HG02623 (cell line): ENCODE data around the gene CENPK.
A peak's percentile ranks its signal among the peaks of the same experiment; 100 is the strongest.
"Not testable (repeated sequence)": the region's sequence is repeated elsewhere in the genome, so short reads cannot be mapped to it uniquely, and the experiment has no call there.

Source experiments
- ATAC-seq: cut with Tn5 transposase; IDR thresholded peaks from one replicate; pipeline ENCODE4 v1.9.1; 2021; ENCODE audit warnings: moderate library complexity; ENCODE audit not compliant: unreplicated experiment

CENPK gene, protein sequence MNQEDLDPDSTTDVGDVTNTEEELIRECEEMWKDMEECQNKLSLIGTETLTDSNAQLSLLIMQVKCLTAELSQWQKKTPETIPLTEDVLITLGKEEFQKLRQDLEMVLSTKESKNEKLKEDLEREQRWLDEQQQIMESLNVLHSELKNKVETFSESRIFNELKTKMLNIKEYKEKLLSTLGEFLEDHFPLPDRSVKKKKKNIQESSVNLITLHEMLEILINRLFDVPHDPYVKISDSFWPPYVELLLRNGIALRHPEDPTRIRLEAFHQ

DNA sequence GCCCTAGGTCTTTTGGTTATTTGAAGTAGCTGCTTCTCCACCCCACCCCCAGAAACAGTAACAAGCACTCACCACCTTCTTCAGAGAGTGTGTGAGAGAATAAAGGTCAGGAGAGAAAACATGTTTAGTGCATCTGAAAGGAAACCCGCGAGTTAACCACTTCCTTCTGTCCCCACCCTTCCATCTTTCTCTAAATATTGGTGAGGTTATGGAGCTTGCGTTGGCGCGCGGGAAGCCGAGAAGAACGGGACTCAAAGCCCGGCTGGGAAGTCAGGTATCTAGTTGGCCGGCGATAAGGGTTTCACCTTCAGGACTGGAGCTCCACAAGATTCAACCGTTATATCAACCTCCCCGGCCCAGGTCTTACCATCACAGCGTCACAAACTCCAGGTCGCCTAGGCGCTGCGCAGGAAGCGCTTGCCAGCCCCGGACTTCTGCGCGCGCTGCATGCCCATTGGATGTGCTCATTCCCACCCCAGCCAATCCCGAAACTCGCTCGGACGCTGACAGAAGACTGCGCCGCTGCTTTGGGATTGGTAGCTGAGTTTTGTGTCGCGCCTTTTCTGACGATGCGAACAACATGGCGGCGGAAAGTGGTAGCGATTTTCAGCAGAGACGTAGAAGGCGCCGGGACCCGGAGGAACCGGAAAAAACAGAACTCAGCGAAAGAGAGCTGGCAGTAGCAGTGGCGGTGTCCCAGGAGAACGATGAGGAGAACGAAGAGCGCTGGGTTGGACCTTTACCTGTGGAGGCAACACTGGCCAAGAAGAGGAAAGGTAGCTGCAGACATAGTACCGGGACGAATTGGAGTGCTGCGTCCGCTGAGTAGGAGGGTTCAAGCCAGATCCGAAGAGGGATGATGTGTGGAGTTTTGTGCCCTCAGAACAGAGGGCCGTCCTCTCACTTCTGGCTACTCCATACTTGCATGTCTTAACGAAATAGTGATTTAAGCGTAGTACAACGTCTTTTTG is at the start of gene CENPK, which contains the start of gene PPWD1:
CENPK (minus strand) TSS at position 438 of the 971 bp plus-strand sequence. CDS start 8,261 bp downstream, outside the sequence.
PPWD1 (plus strand) TSS at position 566 of the 971 bp plus-strand sequence; CDS start at position 581, 15 bp downstream.
- ATAC-seq: peak; percentile 99

DNA sequence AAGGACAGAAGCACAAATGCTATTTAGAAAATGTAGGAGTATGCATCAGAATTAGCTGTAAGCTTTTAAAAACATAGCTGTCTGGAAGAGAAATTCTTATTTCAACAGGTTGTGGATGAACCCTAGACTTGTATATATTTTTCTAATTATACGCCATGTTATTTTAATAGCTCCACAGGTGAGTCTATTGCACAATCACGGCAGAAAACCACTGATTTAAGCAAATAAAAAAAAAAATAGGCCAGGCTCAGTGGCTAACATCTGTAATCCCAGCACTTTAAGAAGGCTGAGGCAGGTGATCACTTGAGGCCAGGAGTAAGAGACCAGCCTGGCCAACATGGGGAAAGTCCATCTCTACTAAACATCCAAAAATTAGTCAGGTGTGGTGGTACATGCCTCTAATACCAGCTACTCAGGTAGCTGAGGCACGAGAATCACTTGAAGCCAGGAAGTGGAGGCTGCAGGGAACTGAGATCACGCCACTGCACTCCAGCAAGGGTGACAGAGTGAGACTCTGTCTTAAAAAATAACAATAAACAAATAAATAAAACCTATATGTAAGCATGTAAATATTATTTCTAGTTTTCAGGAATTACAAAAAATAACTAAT is 49.4 kb upstream of the CENPK start:
- ATAC-seq: no peak

DNA sequence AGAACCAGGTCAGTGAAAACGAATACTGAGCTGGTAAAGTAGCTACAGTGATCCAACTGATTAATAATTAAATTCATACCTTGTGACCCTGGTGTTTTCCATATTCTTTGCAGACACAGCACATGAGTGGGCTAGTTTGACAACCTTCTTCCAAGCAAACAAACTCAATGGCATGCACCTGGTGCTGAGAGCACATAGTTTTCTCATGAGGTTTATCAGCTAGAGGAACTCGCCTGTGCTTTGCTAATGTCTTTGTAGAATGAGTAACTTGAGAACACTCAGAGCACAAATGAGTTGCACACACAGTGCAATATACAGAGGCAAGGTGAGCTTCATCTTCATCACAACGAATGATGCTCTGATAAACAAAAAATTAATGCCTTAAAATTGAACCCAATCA is 48.6 kb upstream of the CENPK start:
- no peak for ATAC-seq

DNA sequence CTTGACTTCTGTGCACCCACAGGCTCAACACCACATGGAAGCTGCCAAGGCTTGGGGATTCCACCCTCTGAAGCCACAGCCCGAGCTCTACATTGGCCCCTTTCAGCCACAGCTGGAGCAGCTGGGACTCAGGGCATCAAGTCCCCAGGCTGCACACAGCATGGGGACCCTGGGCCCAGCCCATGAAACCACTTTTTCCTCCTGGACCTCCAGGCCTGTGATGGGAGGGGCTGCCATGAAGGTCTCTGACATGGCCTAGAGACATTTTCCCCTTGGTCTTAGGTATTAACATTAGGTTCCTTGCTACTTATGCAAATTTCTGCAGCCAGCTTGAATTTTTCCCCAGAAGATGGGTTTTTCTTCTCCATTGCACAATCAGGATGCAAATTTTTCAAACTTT is 38.8 kb upstream of the CENPK start:
- ATAC-seq: not testable (repeated sequence)

DNA sequence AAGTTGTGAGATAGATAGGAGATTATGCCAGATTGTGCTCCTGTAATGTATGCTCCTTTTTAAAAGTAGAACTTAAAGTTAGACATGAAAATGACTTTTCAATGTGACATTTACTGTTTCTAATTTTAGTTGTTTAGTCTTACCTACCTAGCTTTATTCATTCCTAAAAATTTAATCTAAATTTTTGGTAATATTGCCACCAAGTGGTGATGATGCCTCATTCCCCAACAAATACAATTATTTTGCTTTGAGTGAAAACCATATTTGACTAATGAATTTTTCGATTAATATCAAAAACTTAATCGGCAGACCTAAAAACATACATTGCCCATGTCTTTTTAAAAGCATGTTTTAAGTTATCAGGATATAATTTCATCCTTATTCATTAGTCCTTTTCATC is 25.7 kb upstream of the CENPK start:
- ATAC-seq: no peak

DNA sequence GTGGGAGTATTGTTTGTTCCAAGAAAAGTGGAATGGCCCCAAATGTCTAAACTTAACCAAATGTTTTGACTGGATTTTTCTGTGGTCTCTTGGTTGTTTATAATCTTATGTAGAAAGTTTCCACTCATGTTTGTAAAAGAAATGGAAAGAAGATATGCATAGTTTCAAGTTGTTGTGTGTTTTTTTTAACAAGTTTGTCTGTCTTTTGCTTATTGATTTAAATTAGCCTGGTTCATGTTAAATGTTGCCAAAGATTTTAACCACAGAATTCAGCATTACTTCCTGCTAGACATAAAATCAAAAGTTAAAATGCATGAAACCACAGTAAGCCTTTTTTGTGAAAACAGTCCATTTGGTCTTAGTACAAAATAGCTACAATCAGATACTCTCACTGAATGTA is 14.2 kb upstream of the CENPK start:
- ATAC-seq: no peak

DNA sequence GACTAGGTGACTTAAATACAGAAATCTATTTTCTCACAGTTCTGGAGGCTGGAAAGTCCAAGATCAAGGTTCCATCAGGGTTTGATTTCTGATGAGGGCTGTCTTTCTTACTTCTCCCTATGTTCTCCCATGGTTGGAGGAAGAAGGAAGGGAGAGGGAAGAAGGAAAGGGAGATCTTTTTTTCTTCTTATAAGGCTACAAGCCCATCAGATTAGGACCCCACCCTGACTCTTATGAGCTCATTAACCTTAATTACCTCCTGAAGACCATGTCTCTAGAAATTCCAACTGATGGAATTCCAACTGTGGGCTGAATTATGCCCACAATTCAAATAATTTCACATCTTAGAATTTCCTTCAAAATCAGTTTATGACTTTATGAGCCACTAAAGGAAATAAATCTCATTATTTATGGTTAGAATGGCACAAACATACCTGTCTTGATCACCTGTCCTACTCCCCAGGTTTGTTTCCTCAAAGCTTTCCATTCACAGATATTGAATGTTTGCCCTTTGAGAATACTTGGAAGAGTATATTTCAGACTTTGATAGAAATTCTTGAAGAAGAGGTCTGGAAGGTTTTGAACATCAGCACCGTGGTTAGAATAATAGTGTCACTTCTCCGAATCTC is 7.7 kb upstream of the CENPK start:
- ATAC-seq: no peak

DNA sequence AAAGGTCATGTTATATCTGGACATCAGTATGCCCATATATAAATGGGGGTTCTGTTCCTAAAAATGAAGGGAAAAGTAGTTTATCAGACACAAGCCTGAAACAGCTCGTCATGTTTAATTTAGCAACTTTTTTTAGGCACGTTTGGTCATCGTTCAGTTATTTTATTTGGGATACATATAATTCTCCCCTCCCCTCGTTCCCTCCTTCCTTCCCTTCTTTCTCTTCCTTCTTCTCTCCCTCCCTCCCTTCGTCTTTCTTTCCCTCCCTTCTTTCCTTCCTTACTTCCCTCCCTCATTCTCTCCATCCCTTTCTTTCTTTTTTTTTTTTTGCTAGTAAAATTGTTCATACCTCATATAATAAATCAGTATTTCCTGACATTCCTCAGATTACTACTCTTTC is 3.5 kb upstream of the CENPK start:
- ATAC-seq: no peak

DNA sequence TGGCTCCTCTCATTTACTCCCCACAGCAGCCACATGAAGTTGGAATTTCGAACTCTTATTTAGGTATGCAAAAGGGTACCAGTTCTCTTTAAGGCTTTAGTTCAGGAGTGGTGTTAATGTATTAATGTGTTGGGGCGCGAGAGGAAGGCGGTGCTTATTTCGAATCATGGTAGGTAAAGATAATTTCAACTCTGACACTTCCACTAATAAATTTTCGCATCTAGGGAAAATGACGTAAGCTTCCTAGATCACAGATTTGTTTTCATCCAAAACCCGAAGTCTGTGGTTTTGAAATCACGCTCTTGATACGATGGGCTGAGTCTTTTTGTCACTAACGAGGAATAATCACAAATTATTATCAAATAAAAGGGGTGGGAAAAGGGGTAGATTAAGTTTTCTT is 809 bp upstream of the CENPK start:
- ATAC-seq: no peak

DNA sequence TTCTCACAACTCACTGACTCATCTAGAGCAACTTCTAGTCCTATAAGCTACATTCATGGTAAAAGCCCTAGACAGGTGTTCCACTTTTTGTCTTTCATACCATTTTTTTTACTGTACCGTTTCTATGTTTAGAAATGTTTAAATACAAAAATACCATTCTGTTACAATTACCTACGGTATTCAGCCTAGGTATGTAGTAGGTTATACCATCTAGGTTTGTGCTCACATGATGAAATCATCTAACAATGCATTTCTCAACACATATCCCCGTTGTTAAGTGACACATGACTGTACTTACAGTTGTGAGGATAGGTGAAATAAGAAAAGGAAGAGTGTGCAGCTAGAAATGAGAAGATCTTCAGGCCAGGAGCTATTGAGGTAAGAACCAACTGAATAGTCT is 6.2 kb downstream of the CENPK start:
- ATAC-seq: no peak

DNA sequence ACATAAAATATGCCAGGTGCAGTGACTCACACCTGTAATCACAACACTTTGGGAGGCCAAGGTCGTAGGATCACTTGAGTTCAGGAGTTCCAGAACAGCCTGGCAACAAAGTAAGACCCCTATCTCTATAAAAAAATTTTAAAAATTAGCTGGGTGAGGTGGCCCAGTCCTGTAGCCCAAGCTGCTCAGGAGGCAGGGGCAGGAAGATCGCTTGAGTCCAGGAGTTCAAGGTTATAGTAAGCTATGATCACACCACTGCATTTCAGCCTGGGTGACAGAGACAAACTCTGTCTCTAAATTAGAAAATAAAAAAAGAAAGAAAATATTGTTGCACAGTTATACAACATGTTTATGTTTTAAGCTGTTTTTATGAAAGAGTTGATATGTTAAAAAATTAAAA is 6.8 kb downstream of the CENPK start:
- no peak for ATAC-seq

DNA sequence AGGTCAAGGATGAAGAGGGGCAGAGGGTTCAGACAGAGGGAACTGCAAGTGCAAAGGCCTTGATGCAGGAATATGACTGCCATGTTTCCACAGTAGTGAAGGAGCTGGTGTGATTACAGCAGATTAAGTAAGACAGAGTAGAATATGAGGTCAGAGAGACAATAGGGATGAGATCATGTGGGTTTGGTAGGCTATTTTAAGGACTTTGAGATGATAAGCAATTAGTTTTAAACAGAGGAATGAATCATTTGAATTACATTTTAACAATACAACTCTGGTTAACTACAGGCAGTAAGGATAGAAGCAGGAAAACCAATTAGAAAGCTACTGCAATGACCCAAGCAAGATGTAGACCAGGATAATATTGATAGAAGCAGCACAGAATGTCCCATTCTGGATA is 7.7 kb downstream of the CENPK start:
- no peak for ATAC-seq

DNA sequence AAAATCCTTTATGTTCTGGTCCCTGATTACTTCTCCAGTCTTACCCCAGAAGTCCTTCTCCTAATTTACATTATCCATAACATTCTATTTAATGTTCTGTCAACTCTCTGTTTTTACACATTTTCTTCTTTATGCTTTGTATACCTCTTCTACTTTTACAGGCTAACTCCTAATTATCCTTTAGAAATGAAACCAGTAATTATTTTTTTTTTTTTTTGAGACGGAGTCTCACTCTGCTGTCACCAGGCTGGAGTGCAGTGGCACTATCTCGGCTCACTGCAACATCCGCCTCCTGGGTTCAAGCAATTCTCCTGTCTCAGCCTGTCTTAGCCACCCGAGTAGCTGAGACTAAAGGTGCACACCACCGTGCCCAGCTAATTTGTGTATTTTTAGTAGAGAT is 9.0 kb downstream of the CENPK start:
- no peak for ATAC-seq

DNA sequence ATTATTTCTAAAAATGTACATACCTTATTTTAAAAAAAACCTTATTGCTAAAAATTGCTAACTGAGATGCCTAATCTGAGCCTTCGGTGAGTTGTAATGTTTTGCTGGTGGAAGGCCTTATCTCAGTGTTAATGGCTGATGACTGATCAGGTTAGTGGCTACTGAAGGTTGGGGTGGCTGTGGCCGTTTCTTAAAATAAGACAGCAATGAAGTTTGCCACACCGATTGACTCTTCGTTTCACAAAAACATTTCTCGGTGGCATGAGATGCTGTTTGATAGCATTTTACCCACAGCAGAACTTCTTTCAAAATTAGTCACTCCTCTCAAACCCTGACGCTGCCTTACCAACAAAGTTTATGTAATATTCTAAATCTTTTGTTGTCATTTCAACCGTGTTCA is 14.7 kb downstream of the CENPK start:
- ATAC-seq: no peak

DNA sequence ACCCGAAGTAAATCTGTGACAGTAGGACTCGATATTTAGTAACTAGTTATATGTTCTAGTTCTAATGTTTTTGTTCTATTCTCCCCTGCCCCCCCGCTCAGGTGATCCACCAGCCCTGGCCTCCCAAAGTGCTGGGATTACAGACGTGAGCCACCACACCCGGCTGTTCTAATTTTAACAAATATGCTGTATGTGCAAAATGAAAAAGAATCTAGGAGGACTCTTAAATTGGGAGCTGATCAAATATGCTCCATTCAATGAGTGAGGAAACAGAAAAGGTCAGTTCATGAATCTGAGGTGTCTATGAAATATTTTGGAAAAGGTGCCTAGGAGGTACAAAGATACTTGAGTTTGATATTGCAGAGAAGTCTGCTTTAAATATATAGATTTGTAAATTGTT is 16.8 kb downstream of the CENPK start:
- no peak for ATAC-seq

DNA sequence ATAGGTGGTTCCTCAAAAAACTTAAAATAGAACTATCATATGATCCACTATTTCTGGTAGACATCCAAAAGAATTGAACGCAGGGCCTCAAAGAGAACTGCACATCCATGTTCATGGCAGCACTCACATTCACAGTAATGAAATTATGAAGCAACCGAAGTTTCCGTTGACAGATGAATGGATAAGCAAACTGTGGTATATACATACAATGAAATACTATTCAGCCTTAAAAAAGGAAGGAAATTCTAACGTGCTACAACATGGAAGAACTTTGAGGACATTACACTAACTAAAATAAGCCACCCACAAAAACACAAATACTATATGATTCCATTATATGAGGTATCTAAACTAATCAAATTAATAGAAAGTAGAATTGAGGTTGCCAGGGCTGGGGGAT is 18.5 kb downstream of the CENPK start:
- ATAC-seq: no peak

DNA sequence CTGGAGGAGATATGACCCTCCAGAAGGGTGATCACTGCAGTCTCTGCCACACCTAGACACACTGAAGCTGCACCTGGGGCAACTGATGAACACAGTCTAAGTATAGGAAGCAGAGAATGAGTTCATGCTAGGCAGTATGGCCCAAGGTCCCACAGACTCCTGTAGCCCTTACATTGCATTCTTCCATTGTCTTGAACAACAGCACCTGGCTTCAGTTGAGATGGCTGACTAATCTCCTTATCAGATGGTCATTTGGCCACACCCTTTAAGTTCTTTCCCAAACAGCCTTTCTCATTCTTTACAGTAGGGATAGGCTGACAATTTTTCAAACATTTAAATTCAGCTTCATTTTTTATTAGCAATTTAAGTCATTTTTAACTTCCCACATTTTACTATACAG is 23.1 kb downstream of the CENPK start:
- ATAC-seq: no peak

DNA sequence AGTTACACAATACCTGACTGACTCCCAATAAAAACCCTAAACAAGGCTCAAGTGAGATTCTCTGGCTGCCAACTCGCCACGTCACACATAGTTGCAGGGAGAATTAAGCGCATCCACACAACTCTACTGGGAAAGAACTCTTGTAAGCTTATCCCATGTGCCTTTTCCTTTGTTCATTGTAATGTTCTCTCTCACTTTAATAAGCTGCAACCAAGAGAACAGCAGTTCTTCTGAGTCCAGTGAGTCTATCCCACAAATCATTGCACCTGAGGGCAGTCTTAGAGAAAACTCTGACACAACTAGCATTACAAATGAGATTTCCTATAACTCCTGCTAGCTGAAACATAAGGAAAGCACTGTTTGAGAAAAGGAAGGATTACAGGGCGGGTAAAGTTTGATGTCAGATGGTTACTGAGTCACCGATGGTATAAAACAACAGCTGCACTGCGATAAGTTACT is 27.4 kb downstream of the CENPK start:
- no peak for ATAC-seq

DNA sequence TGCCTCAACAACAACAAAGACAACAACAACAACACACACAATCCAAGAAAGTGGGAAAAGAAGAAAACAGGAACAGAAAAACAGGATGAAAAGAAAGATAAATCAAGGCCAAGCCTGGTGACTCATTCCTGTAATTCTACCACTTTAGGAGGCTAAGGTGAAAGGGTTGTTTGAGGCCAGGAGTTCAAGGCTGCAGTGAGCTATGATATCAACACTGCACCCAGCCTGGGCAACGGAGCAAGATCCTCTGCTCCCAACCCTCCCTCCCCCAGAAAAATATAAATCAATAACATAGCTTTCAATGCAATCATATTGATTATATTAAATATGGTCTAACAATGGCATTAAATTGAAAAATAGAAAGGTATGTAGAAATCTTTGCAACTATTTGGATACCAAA is 32.1 kb downstream of the CENPK start:
- ATAC-seq: no peak

DNA sequence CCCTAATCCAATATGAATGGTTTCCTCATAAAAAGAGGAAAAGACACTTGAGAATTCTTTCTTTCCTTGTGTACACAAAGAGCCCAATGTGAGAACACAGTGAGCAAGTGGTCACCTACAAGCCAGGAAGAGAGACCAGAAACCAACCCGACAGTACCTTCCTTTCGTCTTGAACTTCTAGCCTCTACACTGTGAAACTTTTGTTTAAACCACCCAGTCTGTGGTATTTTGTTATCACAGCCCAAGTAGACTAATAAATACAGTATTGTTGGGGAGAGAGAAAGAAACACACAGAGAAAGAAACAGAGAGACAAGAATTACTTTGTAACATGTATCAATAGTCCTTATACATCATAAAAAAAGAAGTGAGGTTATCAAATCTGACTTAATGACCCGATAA is 37.2 kb downstream of the CENPK start:
- no peak for ATAC-seq
